ENCODE results near the gene B4GALT1. TPM values are rescaled to one million over a fixed set of nuclear protein-coding genes. Genes with fewer than 3 reads are reported as not detected.

Gene B4GALT1
- total and polyA plus RNA-seq, 2 donors (not counting 3 experiments of a cell fraction or from before 2014, with no cell fraction given) = 61.4 to 66.5 TPM

GRCh38 chr9:33124751-33125381 is 42.3 kb downstream of the B4GALT1 start:
- no peaks in the 10 kb centered on the region for H4K20me1 ChIP-seq (replicated peaks; ENCODE audit: control insufficient read depth, extremely low read depth, insufficient read depth, low read length)
- ChIA-PET CTCF (no interaction called here), POLR2A (no interaction called here)
- H3K9me3 ChIP-seq (replicated peaks; ENCODE audit: control insufficient read depth, insufficient read depth, low read length) = no peaks in the 10 kb centered on the region
- H3K9ac ChIP-seq (replicated peaks; ENCODE audit: extremely low read depth, insufficient read depth, low read length) = no peak overlapping the region
- no peaks in the 10 kb centered on the region for H3K4me1 ChIP-seq (ENCODE audit: control insufficient read depth, extremely low read depth, insufficient read depth, low read length)
- H3K27ac ChIP-seq (ENCODE audit: insufficient read depth, low read depth, low read length) = no peak overlapping the region
- no peaks in the 10 kb centered on the region for H3K79me2 ChIP-seq (ENCODE audit: control insufficient read depth, insufficient read depth, low read length)
- no peak overlapping the region for H3K4me3 ChIP-seq (replicated peaks in 1 of 3; ENCODE audit: insufficient read depth in 1 of 3, low read depth in 1 of 3, low read length in 3 of 3)
- no peaks in the 10 kb centered on the region for H3K27me3 ChIP-seq (ENCODE audit: control insufficient read depth in 2 of 2, insufficient read depth in 2 of 2, low read length in 2 of 2)
- TF ChIP-seq GATA2 (IDR thresholded peaks at IDR 0.05; ENCODE audit: insufficient read depth, insufficient read length, low read depth, low read length) = no peak
- no peak for TF ChIP-seq MAX (IDR thresholded peaks at IDR 0.05; ENCODE audit: insufficient read depth, insufficient read length)
- no peak for TF ChIP-seq POLR2A (IDR thresholded peaks at IDR 0.05; ENCODE audit: low read depth, low read length)
- TF ChIP-seq POLR2AphosphoS5 (IDR thresholded peaks at IDR 0.05; ENCODE audit: insufficient read depth, low read depth, low read length) = no peak
- TF ChIP-seq MYC (IDR thresholded peaks at IDR 0.05; ENCODE audit: low read depth, low read length) = no peak
- TF ChIP-seq JUN (IDR thresholded peaks at IDR 0.05; ENCODE audit: borderline replicate concordance, insufficient read depth, insufficient read length, low read depth) = no peak
- no peak for TF ChIP-seq FOS (IDR thresholded peaks at IDR 0.05; ENCODE audit: borderline replicate concordance, insufficient read depth, low read length)
- no peak for TF ChIP-seq CTCF (IDR thresholded peaks at IDR 0.05; ENCODE audit: extremely low read depth in 1 of 2, insufficient read depth in 1 of 2, low read depth in 1 of 2, low read length in 2 of 2)
- no peak for TF ChIP-seq EZH2 (IDR thresholded peaks at IDR 0.05; ENCODE audit: borderline replicate concordance, low read depth, low read length, severe bottlenecking)
- intact Hi-C loops (cut with micrococcal nuclease) = no loop called here
- H3K4me2 ChIP-seq (ENCODE audit: insufficient read depth, low read length) = no peak overlapping the region
- dilution Hi-C loops (cut with MboI; ENCODE audit: extremely low pct_ligation_motif_present, low sequenced_read_pairs) = no loop called here
- H2AFZ ChIP-seq (ENCODE audit: low read depth, low read length) = no peak overlapping the region
- DNase-seq (ENCODE audit: low read depth, low spot score) (no peak), FAIRE-seq (no peak)
- BruUV-seq (replicated peaks) = no TSS peak
- H3K9me1 ChIP-seq (replicated peaks; ENCODE audit: control insufficient read depth, extremely low read depth, insufficient read depth, low read length) = no peaks in the 10 kb centered on the region
- H3K36me3 ChIP-seq (ENCODE audit: control insufficient read depth in 2 of 2, extremely low read depth in 1 of 2, insufficient read depth in 2 of 2, low read length in 2 of 2) = peaks cover 0 to 11% of the 10 kb centered on the region in 2 experiments

All from endothelial cell of umbilical vein (primary cell).